Activated CD4-positive, alpha-beta T cell treated with anti-CD3 and anti-CD28 coated beads, Interleukin-2, Interleukin-4, amounts not matched to agents 100 ng/mL and 50 ng/mL, durations not matched to agents 16 hours and 8 hours (primary cell): ENCODE results near the gene RNF207.

Experiments
- DNase-seq: peaks from one replicate; pipeline ENCODE4 v3.0.0-alpha.2; 2020; ENCODE audit warnings: low spot score

Gene RNF207

GRCh38 chr1:6174621-6175410, 31.1 kb upstream of the RNF207 start:
- DNase-seq: no peak

DNA sequence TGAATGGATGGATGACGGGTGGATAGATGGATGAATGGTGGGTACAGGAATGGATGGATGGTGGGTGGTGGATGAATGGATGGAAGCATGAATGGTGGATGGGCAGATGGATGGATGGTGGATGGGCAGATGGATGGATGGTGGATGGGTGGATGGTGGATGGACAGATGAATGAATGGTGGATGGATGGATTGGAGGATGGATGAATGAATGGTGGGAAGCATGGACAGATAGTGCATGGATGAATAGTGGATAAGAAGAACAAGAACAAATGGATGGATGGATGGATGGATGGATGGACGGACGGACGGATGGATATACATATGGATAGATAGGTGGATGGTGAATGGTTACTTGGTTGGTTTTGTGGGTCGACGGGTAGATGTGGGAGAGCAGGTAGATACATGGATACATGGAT, 30.5 kb upstream of the RNF207 start:
- no peak for DNase-seq

DNA sequence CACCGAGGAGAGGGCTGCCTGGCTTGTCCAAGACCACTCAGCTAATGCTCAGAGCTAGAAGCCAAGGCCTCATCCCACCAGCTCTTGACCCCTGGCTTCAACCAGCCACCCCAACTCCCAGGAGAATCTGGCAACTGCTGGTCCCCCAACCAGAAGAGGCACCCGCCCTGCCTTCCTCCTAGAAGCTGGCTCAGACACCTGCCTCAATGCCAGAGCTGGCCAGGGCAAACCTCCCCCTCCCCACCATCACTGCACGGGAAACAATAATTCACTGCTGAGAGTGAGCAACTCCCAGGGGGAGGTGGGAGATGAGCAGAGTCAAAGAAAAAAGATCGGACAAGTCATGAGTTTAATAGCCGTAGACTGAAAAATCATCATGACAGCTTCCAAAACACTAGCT, 29.1 kb upstream of the RNF207 start:
- DNase-seq: no peak

GRCh38 chr1:6177681-6178380, 28.1 kb upstream of the RNF207 start:
- DNase-seq: no peak

- DNase-seq: no peak
Measured at GRCh38 chr1:6178751-6179563, 27.0 kb upstream of the RNF207 start.

- no peak for DNase-seq
Measured at GRCh38 chr1:6179564-6180175, 26.2 kb upstream of the RNF207 start.

- DNase-seq: no peak
Measured at GRCh38 chr1:6180268-6180706, 25.6 kb upstream of the RNF207 start, which contains the start of gene CHD5. Gene CHD5, minus strand, starts transcription at chr1:6180321. Its CDS starts 298 bp downstream, at chr1:6180023.

DNA sequence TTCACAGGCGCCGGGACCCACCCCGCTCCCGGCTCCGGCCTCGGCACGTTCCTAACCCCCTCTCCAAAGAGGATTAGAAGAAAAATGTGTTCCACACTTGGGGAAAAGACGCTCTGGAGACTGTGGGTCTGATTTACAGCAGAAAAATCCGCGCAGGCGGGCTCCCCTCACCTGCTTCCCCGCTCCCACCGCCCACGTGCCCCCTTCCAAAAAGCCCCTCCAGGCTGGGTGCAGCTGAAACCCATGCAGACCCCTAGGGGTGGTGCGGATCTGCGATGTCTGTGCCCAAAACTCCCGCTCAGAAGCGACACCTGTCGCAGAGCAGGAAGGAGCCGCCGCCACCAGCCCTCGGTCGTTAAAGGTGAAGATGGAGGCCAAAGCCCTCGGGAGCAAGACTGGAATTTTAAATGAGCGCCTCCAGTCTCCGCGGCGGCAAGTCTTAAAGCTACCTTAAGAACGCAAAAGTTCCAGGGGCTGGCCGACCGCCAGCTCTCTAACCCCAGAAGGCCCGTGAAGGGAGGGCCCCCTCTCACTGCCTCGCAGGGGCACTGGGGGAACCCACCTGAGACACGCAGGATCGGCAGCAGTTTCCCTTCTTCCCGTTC, 25.1 kb upstream of the RNF207 start:
- no peak for DNase-seq

DNA sequence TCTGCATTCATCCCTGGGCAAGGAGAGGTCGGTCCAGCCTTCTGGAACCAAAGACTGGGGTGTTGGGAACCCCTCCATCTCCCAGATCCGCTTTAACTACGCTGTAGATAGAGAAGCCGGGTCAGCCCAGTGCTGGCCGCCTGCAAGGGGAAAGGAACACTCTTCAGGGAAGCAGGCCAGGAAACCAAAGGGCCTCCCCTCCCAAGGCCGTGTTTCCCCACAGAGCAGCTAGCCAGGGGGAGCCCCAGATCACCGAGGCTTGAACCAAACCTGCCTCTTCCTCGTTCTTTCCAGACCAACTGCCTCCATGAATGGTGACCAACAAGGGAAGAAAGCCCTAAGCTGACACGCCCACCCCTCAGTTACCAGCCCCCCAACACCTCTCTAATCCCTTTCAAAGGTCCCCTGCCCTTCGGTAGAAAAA, 24.6 kb upstream of the RNF207 start:
- DNase-seq: no peak

GRCh38 chr1:6183520-6183989, 22.4 kb upstream of the RNF207 start:
- no peak for DNase-seq

GRCh38 chr1:6184083-6184783, 21.7 kb upstream of the RNF207 start:
- DNase-seq: no peak

DNA sequence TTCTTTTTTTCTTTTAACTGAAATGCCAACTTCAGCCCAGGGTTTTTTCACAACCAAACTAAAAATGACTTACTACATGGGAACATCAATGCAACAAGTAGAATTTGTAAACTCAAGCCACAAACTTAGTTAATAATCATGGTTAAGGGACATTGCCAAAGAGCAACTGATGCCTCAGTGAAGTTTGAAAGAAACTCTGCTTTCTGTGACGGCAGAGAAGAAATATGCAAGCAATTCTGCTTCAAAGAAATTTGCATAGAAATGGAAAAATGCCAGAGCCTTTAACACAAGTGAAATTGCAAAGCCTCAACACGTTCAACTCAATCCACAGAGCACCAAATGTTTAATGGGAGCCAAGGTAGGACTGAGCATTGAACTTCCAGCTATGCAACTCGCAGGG, 20.8 kb upstream of the RNF207 start:
- DNase-seq: no peak

DNA sequence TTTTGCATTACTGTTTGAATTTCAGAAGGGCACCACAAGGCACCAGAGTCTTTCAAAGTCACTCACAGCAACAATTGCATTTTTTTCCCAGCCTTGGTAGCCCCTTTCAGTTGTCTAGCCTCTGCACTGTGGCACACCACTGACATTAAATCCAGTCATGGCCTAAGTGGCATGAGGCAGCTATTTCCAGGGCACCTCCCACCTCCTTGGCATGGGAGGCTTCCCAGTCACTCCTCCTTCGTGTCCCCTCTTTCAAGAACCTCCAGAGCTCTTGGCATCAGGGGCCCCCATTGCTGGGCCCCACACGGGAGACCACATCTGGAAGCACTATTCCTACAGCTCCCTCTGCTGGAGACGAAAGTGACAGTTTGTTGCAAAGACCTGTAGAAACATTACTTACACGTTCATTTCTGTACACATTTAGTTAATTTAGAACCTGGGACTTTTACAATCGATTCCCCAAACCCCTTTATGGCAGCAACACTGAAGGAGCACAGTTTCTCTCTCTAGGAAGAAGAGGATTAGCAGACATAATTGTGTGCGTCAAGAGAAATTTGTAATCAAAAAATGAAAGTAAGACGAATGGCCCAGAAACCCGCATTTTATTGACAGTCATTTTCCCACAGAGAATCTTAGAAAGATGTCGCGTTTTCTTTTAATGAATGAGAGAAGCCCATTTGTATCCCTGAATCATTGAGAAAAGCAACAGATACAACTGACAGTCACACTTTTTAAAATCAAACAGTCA, 20.1 kb upstream of the RNF207 start:
- no peak for DNase-seq

GRCh38 chr1:6188466-6188865, 17.5 kb upstream of the RNF207 start:
- no peak for DNase-seq

GRCh38 chr1:6191968-6192367, 14.0 kb upstream of the RNF207 start:
- DNase-seq: no peak

DNA sequence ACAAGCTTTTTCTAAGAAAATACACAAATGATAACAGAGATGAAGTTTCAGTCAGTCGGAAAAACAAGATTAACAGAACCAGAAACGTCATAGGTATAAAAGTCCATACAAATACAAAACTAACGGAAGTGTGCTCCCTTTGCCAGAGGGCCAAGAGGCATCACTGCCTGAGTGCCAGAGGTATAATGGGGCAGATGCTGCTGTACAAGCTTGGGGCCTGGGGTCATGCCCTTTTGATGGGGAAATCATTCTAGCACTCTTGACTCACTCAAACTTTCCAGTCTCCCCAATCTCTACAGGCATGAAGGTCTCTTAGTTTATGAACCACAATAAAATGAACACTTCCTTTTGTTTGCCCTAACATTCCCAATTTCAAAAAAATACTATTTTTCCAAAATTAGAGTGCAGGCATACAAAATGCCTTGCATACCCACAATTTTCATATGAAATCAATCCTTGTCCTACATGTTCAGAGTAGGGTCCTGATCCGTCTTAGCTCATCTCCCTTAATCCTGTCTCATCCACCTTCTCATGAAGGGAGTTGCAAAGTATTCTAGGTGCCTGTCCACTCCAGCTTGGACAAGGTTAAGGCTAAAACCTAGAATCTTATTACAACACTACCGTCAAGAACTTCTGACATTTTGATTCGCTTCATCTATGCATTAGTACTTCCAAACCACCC, 8.0 kb upstream of the RNF207 start:
- DNase-seq: no peak

- DNase-seq: no peak
Measured at GRCh38 chr1:6198646-6199297, 7.1 kb upstream of the RNF207 start.

GRCh38 chr1:6199298-6200187, 6.4 kb upstream of the RNF207 start, which contains the start of gene RPL22:
Gene RPL22, minus strand, starts transcription at chr1:6199595. Its CDS starts 22 bp downstream, at chr1:6199573.
- peak; percentile 99 for DNase-seq
